Measurements from ENCODE around the gene SLC15A4.

- TF ChIP-seq POLR2A (IDR thresholded peaks at IDR 0.05; ENCODE audit: low read depth, low read length), result no peak
- no peak for TF ChIP-seq CTCF (conservative IDR thresholded peaks at IDR 0.05; ENCODE audit: low read depth, low read length)
- no peak for TF ChIP-seq RAD21 (IDR thresholded peaks at IDR 0.05; ENCODE audit: low read length)
- no peak for TF ChIP-seq MAFK (IDR thresholded peaks at IDR 0.05; ENCODE audit: low read depth, low read length)
- no peak for TF ChIP-seq ELK1 (IDR thresholded peaks at IDR 0.05; ENCODE audit: borderline replicate concordance, low read depth, low read length)
- no peak for TF ChIP-seq MXI1 (IDR thresholded peaks at IDR 0.05; ENCODE audit: borderline replicate concordance, low read depth, low read length)
- no peak for TF ChIP-seq SMC3 (IDR thresholded peaks at IDR 0.05; ENCODE audit: low read depth, low read length)
- no peak for TF ChIP-seq CEBPB (IDR thresholded peaks at IDR 0.05; ENCODE audit: low read depth, low read length)
- no peak for TF ChIP-seq USF2 (IDR thresholded peaks at IDR 0.05; ENCODE audit: low read depth, low read length)
- no peak for TF ChIP-seq NFE2L2 (IDR thresholded peaks at IDR 0.05; ENCODE audit: low read depth, low read length)
- TF ChIP-seq FOS (IDR thresholded peaks at IDR 0.05; ENCODE audit: low read depth, low read length), result no peak
- no peak for TF ChIP-seq RFX5 (IDR thresholded peaks at IDR 0.05; ENCODE audit: low read depth, low read length)
- TF ChIP-seq BHLHE40 (IDR thresholded peaks at IDR 0.05; ENCODE audit: low read depth, low read length), result no peak
- no peak for TF ChIP-seq MAZ (IDR thresholded peaks at IDR 0.05; ENCODE audit: borderline replicate concordance, low read depth, low read length)
Observed at GRCh38 chr12:128754275-128754674, 69.5 kb downstream of the SLC15A4 start.

All from IMR-90 (cell line).